IMR-90 (cell line): ENCODE data around the gene USP35. TPM values are rescaled to one million over a fixed set of nuclear protein-coding genes. Genes with fewer than 3 reads are reported as not detected.
A peak's percentile ranks its signal among the peaks of the same experiment; 100 is the strongest.

Source experiments
- ATAC-seq: fragments of 200-7000 bp; cut with Tn5 transposase; 2 replicates; pipeline ENCODE4 v1.9.1; 2020; ENCODE audit warnings: low read depth, mild to moderate bottlenecking, moderate library complexity
- BruUV-seq: library from RNA; stranded (reverse); fragments of 400-500 nt; replicated peaks from 2 replicates; lab custom pipeline; 2021; lab: Mats Ljungman, UMichigan
- CTCF ChIA-PET: fragments of 300-600 bp; formaldehyde crosslinking; extraction: SDS; loops from one replicate; lab custom pipeline; 2021; ENCODE audit warnings: antibody characterized with exemption; lab: Yijun Ruan, JAX
- POLR2A ChIA-PET: fragments of 300-600 bp; sonication (Branson Sonifier 250); formaldehyde crosslinking; loops from one replicate; lab custom pipeline; 2022; ENCODE audit warnings: antibody characterized with exemption; ENCODE audit not compliant: unreplicated experiment; lab: Charles Lee
- DNase-seq: peaks from one replicate; pipeline ENCODE4 v3.0.0; 2013
- H2AFZ ChIP-seq: replicated peaks from 2 replicates; pipeline ENCODE3; 2013; ENCODE audit warnings: low read length, mild to moderate bottlenecking; ENCODE audit not compliant: poor library complexity
- H2AK5ac ChIP-seq: 2 replicates; pipeline ENCODE4 v1.6.1; 2013; ENCODE audit warnings: low read depth, low read length, inconsistent platforms
- H2AK9ac ChIP-seq: replicated peaks from 2 replicates; pipeline ENCODE3; 2013; ENCODE audit warnings: mild to moderate bottlenecking, low read depth, low read length, moderate library complexity; ENCODE audit not compliant: poor library complexity
- H2BK120ac ChIP-seq: 2 replicates; pipeline ENCODE4 v1.6.1; 2013; ENCODE audit warnings: low read depth, low read length, inconsistent platforms
- H2BK15ac ChIP-seq: 3 replicates; pipeline ENCODE4 v1.6.1; 2013; ENCODE audit warnings: low read depth, low read length, inconsistent platforms
- H2BK20ac ChIP-seq: 2 replicates; pipeline ENCODE4 v1.6.1; 2013; ENCODE audit warnings: low read depth, mild to moderate bottlenecking, inconsistent platforms, low read length, moderate library complexity
- H2BK5ac ChIP-seq: 2 replicates; pipeline ENCODE4 v1.6.1; 2013; ENCODE audit warnings: mild to moderate bottlenecking, low read depth, low read length, inconsistent platforms; ENCODE audit not compliant: poor library complexity, severe bottlenecking
- H3K14ac ChIP-seq: replicated peaks from 2 replicates; pipeline ENCODE4 v1.6.1; 2013; ENCODE audit warnings: low read depth, low read length, inconsistent platforms
- H3K18ac ChIP-seq: 2 replicates; pipeline ENCODE4 v1.6.1; 2013; ENCODE audit warnings: low read depth, low read length, control low read depth
- H3K23ac ChIP-seq: 2 replicates; pipeline ENCODE4 v1.6.1; 2013; ENCODE audit warnings: low read depth, low read length, inconsistent platforms
- H3K27ac ChIP-seq: 2 replicates; pipeline ENCODE4 v1.5.1; 2013; ENCODE audit warnings: mild to moderate bottlenecking, control low read depth, low read length; ENCODE audit not compliant: insufficient read depth
- H3K27me3 ChIP-seq: 2 replicates; pipeline ENCODE4 v1.6.1; 2013; ENCODE audit warnings: low read length; ENCODE audit not compliant: control insufficient read depth, insufficient read depth
- H3K36me3 ChIP-seq: 2 replicates; pipeline ENCODE4 v1.6.1; 2013; ENCODE audit warnings: low read length, mixed read lengths; ENCODE audit not compliant: control insufficient read depth, insufficient read depth
- H3K4ac ChIP-seq: 2 replicates; pipeline ENCODE4 v1.6.1; 2013; ENCODE audit warnings: low read depth, low read length, inconsistent platforms
- H3K4me1 ChIP-seq: 2 replicates; pipeline ENCODE4 v1.6.1; 2013; ENCODE audit warnings: low read length, mixed read lengths; ENCODE audit not compliant: control insufficient read depth, insufficient read depth
- H3K4me2 ChIP-seq: 2 replicates; pipeline ENCODE4 v1.6.1; 2013; ENCODE audit warnings: low read depth, mild to moderate bottlenecking, control low read depth, low read length, moderate library complexity
- H3K4me3 ChIP-seq: 2 replicates; pipeline ENCODE4 v1.5.1; 2013; ENCODE audit warnings: low read depth, mild to moderate bottlenecking, control low read depth, low read length, moderate library complexity; ENCODE audit not compliant: insufficient read depth
- H3K56ac ChIP-seq: 2 replicates; pipeline ENCODE4 v1.6.1; 2013; ENCODE audit warnings: low read length, inconsistent platforms; ENCODE audit not compliant: insufficient read depth; ENCODE audit errors: extremely low read depth
- H3K79me1 ChIP-seq, 2 experiments: 2 replicates each; pipeline ENCODE4 v1.6.1; 2013; ENCODE audit warnings: low read length in 2 of 2, inconsistent platforms in 1 of 2, low read depth in 1 of 2
- H3K9ac ChIP-seq: 2 replicates; pipeline ENCODE4 v1.6.1; 2013; ENCODE audit warnings: low read depth, low read length, control low read depth
- H3K9me1 ChIP-seq: 2 replicates; pipeline ENCODE4 v1.6.1; 2013; ENCODE audit warnings: low read length, inconsistent platforms; ENCODE audit not compliant: insufficient read depth
- H3K9me3 ChIP-seq: 2 replicates; pipeline ENCODE4 v1.6.1; 2013; ENCODE audit warnings: low read length; ENCODE audit not compliant: control insufficient read depth, insufficient read depth
- H4K20me1 ChIP-seq: 2 replicates; pipeline ENCODE4 v1.6.1; 2013; ENCODE audit warnings: low read length, inconsistent platforms; ENCODE audit not compliant: insufficient read depth
- H4K5ac ChIP-seq: 2 replicates; pipeline ENCODE4 v1.6.1; 2013; ENCODE audit warnings: mild to moderate bottlenecking, low read depth, low read length, control low read depth
- H4K8ac ChIP-seq, 2 experiments: 2 replicates each; pipeline ENCODE4 v1.6.1; 2013; ENCODE audit warnings: low read depth in 2 of 2, low read length in 2 of 2, control low read depth in 1 of 2, inconsistent platforms in 1 of 2
- H4K91ac ChIP-seq: 2 replicates; pipeline ENCODE4 v1.6.1; 2013; ENCODE audit warnings: low read depth, low read length, inconsistent platforms; ENCODE audit not compliant: insufficient read depth
- CEBPB ChIP-seq: IDR thresholded peaks from 2 replicates; pipeline ENCODE4 v1.6.1; 2012; ENCODE audit warnings: low read depth, low read length, improper control_type of control experiment
- CHD1 ChIP-seq: IDR thresholded peaks from 2 replicates; pipeline ENCODE4 v1.6.1; 2012; ENCODE audit warnings: low read depth, low read length, improper control_type of control experiment
- POLR2A ChIP-seq: IDR thresholded peaks from 2 replicates; pipeline ENCODE4 v1.6.1; 2012; ENCODE audit warnings: mild to moderate bottlenecking, low read depth, low read length
- RAD21 ChIP-seq: IDR thresholded peaks from 2 replicates; pipeline ENCODE4 v1.6.1; 2012; ENCODE audit warnings: low read length, improper control_type of control experiment
- RCOR1 ChIP-seq: IDR thresholded peaks from 2 replicates; pipeline ENCODE4 v1.6.1; 2012; ENCODE audit warnings: mild to moderate bottlenecking, low read length, improper control_type of control experiment; ENCODE audit not compliant: insufficient replicate concordance
- USF2 ChIP-seq: fragments of 150-350 bp; IDR thresholded peaks from 2 replicates; pipeline ENCODE4 v1.6.1; 2017; ENCODE audit warnings: mild to moderate bottlenecking, antibody characterized with exemption, low read length, low read depth
- WGBS, 2 experiments: methylation state at CpG; one replicate each; pipeline versions ENCODE4 v1.1.5 to v1.1.7; 2013; ENCODE audit warnings: missing lambda C conversion rate in 2 of 2; ENCODE audit not compliant: insufficient read length in 1 of 2; ENCODE audit errors: extremely low coverage in 2 of 2; 5-methylcytosine and 5-hydroxymethylcytosine counted together
- dilution Hi-C: fragments of 300-500 bp; cut with HindIII; formaldehyde crosslinking; loops from one replicate; pipeline ENCODE4 v1.14.3; 2018; ENCODE audit warnings: low sequenced_read_pairs; ENCODE audit not compliant: unreplicated experiment
- in situ Hi-C: fragments of 300-500 bp; cut with MboI; formaldehyde crosslinking; loops from 3 replicates; pipeline ENCODE4 v1.14.3; 2019; ENCODE audit warnings: low sequenced_read_pairs, inconsistent platforms, mixed read lengths
- intact Hi-C: fragments of 100-400 bp; cut with micrococcal nuclease; formaldehyde crosslinking; loops from 2 replicates; pipeline ENCODE4 v1.10.0; 2022
- polyA plus RNA-seq, 3 experiments: library from polyadenylated mRNA; depleted of rRNA; stranded (reverse); fragments of >200 nt; gene quantifications; 2 replicates each; pipeline ENCODE4 v1.2.3, GENCODE V29; 2012; ENCODE audit warnings: low replicate concordance in 1 of 3
- total RNA-seq: library from RNA; depleted of rRNA; stranded (reverse); fragments of >200 nt; gene quantifications from 2 replicates; pipeline ENCODE4 v1.2.3, GENCODE V29; 2012

USP35 gene
- total and polyA plus RNA-seq, 2 of the 4 experiments (the other 2 are of a cell fraction) = 2.7 to 11.3 TPM

DNA sequence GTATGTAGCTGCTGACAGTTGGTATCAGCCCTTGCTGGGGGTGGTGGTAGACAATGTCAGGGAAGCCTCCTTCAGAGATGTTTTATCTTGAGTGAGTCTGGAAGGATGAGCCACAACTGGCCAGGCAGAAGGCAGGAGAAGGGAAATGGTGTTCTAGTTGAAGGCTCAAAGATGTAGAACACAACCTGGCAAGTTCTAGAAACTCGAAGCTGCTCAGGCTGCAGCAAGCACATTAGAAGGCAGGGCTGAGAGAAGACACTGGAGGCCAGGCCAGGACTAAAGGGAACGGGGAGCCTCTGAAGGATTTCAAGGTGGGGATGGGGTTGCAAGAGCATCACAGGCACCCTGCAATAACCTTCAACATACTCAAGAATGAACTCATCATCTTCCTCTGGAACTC, 40.4 kb downstream of the USP35 start:
- no peak overlapping the region for H2BK5ac ChIP-seq
- no peak for DNase-seq
- no peak overlapping the region for H3K4me2 ChIP-seq
- H3K9me3 ChIP-seq = no peaks in the 10 kb centered on the region
- H3K9ac ChIP-seq = no peak overlapping the region
- BruUV-seq = no TSS peak
- dilution Hi-C loops = no loop called here
- no peaks in the 10 kb centered on the region for H3K27me3 ChIP-seq
- H4K8ac ChIP-seq = no peak overlapping the region
- no peak overlapping the region for H2BK20ac ChIP-seq
- ATAC-seq = no peak
- H3K79me1 ChIP-seq = peaks cover 0 to 19% of the 10 kb centered on the region in 2 experiments; a peak in 3 of 4 replicates
- WGBS, 2 experiments = no CpG with 5 or more reads among the region's 2 CpGs
- H3K4ac ChIP-seq = no peak overlapping the region
- H2AK9ac ChIP-seq = no peak overlapping the region
- peaks cover 14% of the 10 kb centered on the region for H3K4me1 ChIP-seq
- H3K14ac ChIP-seq = no peak overlapping the region
- H2AK5ac ChIP-seq = peak overlapping the region; percentile 26; the same call in 1 of the 2 replicates
- H3K4me3 ChIP-seq = no peak overlapping the region
- intact Hi-C loops = loop anchor here (2.0 kb wide), 2 partner anchors 188 to 336 kb away; partner anchors contain the start of gene GAB2
- peaks cover 11% of the 10 kb centered on the region for H3K36me3 ChIP-seq
- H2BK120ac ChIP-seq = no peak overlapping the region
- CTCF ChIA-PET = interaction anchor here (1.8 kb wide), 1 partner anchor 335 kb away, joined by 22 read pairs; no protein-coding TSS in a partner anchor
- H3K56ac ChIP-seq = no peak overlapping the region
- no peak overlapping the region for H4K91ac ChIP-seq
- in situ Hi-C loops = loop anchor here (10.0 kb wide), 1 partner anchor 336 kb away; no protein-coding TSS in a partner anchor
- no peak overlapping the region for H2AFZ ChIP-seq
- POLR2A ChIA-PET = no interaction called here
- no peak overlapping the region for H3K23ac ChIP-seq
- TF ChIP-seq USF2 (no peak), RAD21 (no peak), POLR2A (no peak), RCOR1 (no peak), CHD1 (no peak), CEBPB (no peak)
- H3K27ac ChIP-seq = no peak overlapping the region
- H2BK15ac ChIP-seq = no peak overlapping the region
- no peak overlapping the region for H3K18ac ChIP-seq
- peaks cover 11% of the 10 kb centered on the region; the same call in 1 of the 2 replicates for H4K20me1 ChIP-seq
- H3K9me1 ChIP-seq = peaks cover 22% of the 10 kb centered on the region
- H4K5ac ChIP-seq = no peak overlapping the region
